GM23248 (cell line): ENCODE results near the gene SETX. TPM values are rescaled to one million over a fixed set of nuclear protein-coding genes. Genes with fewer than 3 reads are reported as not detected.

Experiments used
- DNase-seq: peaks from one replicate; pipeline ENCODE4 v3.0.0-alpha.2; 2015
- H2AFZ ChIP-seq: fragments of 200-600 bp; sonication (generic); 2 replicates; pipeline ENCODE4 v1.6.1; 2016; ENCODE audit warnings: antibody characterized with exemption
- H3F3A ChIP-seq: fragments of 200-600 bp; sonication (generic); 2 replicates; pipeline ENCODE4 v1.6.1; 2016; ENCODE audit warnings: mild to moderate bottlenecking, antibody characterized with exemption, mixed run types; ENCODE audit not compliant: insufficient read depth
- H3K27ac ChIP-seq: fragments of 200-600 bp; sonication (generic); 2 replicates; pipeline ENCODE4 v1.5.1; 2016; ENCODE audit warnings: mild to moderate bottlenecking
- H3K27me3 ChIP-seq: fragments of 200-600 bp; sonication (generic); replicated peaks from 2 replicates; pipeline ENCODE4 v1.6.1; 2016; ENCODE audit warnings: mild to moderate bottlenecking; ENCODE audit not compliant: insufficient read depth
- H3K36me3 ChIP-seq: fragments of 200-600 bp; sonication (generic); 2 replicates; pipeline ENCODE4 v1.6.1; 2016; ENCODE audit warnings: low read depth, mild to moderate bottlenecking
- H3K4me1 ChIP-seq: fragments of 200-600 bp; sonication (generic); 2 replicates; pipeline ENCODE4 v1.6.1; 2016; ENCODE audit warnings: mild to moderate bottlenecking; ENCODE audit not compliant: insufficient read depth
- H3K4me2 ChIP-seq: fragments of 200-600 bp; sonication (generic); one replicate; pipeline ENCODE4 v1.6.1; 2016; ENCODE audit warnings: mild to moderate bottlenecking; ENCODE audit not compliant: unreplicated experiment
- H3K4me3 ChIP-seq: fragments of 200-600 bp; sonication (generic); 2 replicates; pipeline ENCODE4 v1.5.1; 2016; ENCODE audit warnings: mild to moderate bottlenecking
- H3K79me2 ChIP-seq: fragments of 200-600 bp; sonication (generic); 2 replicates; pipeline ENCODE4 v1.6.1; 2016; ENCODE audit warnings: mild to moderate bottlenecking; ENCODE audit not compliant: insufficient read depth
- H3K9ac ChIP-seq: fragments of 200-600 bp; sonication (generic); 2 replicates; pipeline ENCODE4 v1.6.1; 2016; ENCODE audit warnings: mild to moderate bottlenecking
- H3K9me2 ChIP-seq: fragments of 200-600 bp; sonication (generic); 2 replicates; pipeline ENCODE4 v1.6.1; 2016; ENCODE audit warnings: mixed run types, mild to moderate bottlenecking, moderate library complexity; ENCODE audit not compliant: insufficient read depth
- H3K9me3 ChIP-seq: fragments of 200-600 bp; sonication (generic); one replicate; pipeline ENCODE4 v1.6.1; 2017; ENCODE audit warnings: low read depth
- H4K20me1 ChIP-seq: fragments of 200-600 bp; sonication (generic); 2 replicates; pipeline ENCODE4 v1.6.0; 2016; ENCODE audit not compliant: insufficient read depth
- EZH2 ChIP-seq: fragments of 200-600 bp; sonication (generic); IDR thresholded peaks from 2 replicates; pipeline ENCODE4 v1.6.1; 2018; ENCODE audit warnings: antibody characterized with exemption, mild to moderate bottlenecking; ENCODE audit not compliant: insufficient read depth, poor library complexity, severe bottlenecking
- EZH2phosphoT487 ChIP-seq: fragments of 200-600 bp; sonication (generic); IDR thresholded peaks from 2 replicates; pipeline ENCODE4 v1.6.1; 2018; ENCODE audit warnings: antibody characterized with exemption, moderate library complexity, mild to moderate bottlenecking, low read depth; ENCODE audit not compliant: insufficient read depth
- WGBS, 2 experiments: methylation state at CpG; one replicate each; pipeline ENCODE4 v1.1.6; 2015 to 2017; ENCODE audit warnings: low lambda C conversion rate in 2 of 2, low coverage in 1 of 2; ENCODE audit errors: missing lambda C conversion rate in 2 of 2; 5-methylcytosine and 5-hydroxymethylcytosine counted together
- in situ Hi-C: fragments of 300-500 bp; cut with MboI; formaldehyde crosslinking; loops from 2 replicates; pipeline ENCODE4 v1.15.0; 2020
- polyA plus RNA-seq: library from polyadenylated mRNA; unstranded; fragments of >200 nt; fragmentation: Nextera tagmentation; extraction: Ambion mirVana; gene quantifications from 2 replicates; pipeline ENCODE4 v1.2.1, GENCODE V29; 2016
- total RNA-seq: library from RNA; depleted of rRNA; stranded (reverse); fragments of >200 nt; shearing (Covaris generic); gene quantifications from 2 replicates; pipeline ENCODE4 v1.2.3, GENCODE V29; 2014

Gene SETX
- total and polyA plus RNA-seq, 2 experiments from 2014 or later, result 15.6 to 47.3 TPM

DNA sequence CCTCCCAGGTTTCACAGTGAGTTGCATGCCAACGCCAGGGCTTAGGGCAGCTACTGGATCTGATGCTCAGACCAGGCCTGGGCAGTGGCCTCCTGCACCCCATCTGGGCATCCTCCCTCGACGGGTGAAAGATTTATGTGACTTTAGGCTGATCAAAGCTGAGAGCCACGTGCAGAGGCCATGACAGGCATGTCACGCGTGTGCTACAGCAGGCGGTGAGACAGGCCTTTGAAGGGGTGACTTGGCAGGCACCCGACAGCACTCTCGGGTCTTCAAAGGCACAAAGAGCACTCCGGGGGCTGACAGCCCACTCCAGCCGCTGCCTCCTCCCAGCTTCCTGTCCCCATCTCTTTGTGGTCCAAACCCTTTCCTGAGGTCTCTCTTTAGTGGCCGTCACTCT lies 126.7 kb downstream of the SETX start:
- in situ Hi-C loops, result loop anchor here (10.0 to 25.0 kb wide), 2 partner anchors 109 to 223 kb away; no protein-coding TSS in a partner anchor
- no peak overlapping the region for H3K4me3 ChIP-seq
- TF ChIP-seq EZH2, result no peak
- no peak for TF ChIP-seq EZH2phosphoT487
- no peak overlapping the region for H3K4me2 ChIP-seq
- H3K36me3 ChIP-seq, result no peaks in the 10 kb centered on the region
- 59 to 60% methylated on average over 12 of the region's 12 CpGs for WGBS, 2 experiments
- no peaks in the 10 kb centered on the region for H3K9me3 ChIP-seq
- H3K27me3 ChIP-seq, result peaks cover 27% of the 10 kb centered on the region
- no peaks in the 10 kb centered on the region for H3K4me1 ChIP-seq
- no peaks in the 10 kb centered on the region for H3F3A ChIP-seq
- no peak for DNase-seq
- no peaks in the 10 kb centered on the region for H3K9me2 ChIP-seq
- H3K27ac ChIP-seq, result no peak overlapping the region
- H4K20me1 ChIP-seq, result no peaks in the 10 kb centered on the region
- H2AFZ ChIP-seq, result no peak overlapping the region
- no peak overlapping the region for H3K9ac ChIP-seq
- H3K79me2 ChIP-seq, result no peaks in the 10 kb centered on the region

DNA sequence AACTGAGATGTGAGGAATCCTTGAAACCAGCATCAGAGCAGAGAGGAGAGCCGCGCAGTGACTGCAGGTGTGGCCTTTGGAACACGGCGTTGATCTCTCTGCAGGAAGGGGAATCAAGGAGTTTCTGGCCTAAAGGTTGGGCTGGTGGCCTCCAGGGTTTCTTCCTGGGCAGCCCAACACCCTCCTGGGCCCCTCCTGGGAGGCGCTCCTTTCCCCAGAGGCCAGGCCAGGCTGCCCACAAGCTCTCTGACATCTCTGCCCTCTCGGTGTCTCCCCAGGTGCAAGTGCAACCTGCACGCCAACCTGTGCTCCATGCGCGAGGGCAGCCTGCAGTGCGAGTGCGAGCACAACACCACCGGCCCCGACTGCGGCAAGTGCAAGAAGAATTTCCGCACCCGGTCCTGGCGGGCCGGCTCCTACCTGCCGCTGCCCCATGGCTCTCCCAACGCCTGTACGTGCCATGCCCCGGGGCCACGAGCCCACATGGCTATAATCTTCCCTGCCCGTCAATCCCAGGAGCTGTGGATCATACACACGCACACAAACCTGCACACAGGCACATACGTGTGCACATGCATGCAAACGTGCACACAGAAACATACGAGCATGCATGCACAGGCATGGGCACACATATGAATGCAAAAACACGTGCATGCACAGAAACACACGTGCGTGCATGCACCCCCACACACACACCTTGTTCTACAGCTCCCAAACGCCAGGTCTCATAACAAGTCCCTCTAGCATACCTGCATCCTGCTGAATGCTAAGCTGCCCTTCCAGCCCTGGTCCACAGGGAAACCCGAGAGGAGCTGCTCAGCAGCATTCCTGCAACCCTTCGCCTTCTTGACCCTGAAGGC lies 128.0 kb downstream of the SETX start:
- Histone ChIP-seq H3K9me3 (no peaks in the 10 kb centered on the region), H3K27ac (no peak overlapping the region), H3F3A (no peaks in the 10 kb centered on the region), H2AFZ (no peak overlapping the region), H3K36me3 (no peaks in the 10 kb centered on the region), H3K9me2 (no peaks in the 10 kb centered on the region), H3K4me3 (no peak overlapping the region), H3K4me2 (no peak overlapping the region), H3K79me2 (no peaks in the 10 kb centered on the region), H3K9ac (no peak overlapping the region), H4K20me1 (no peaks in the 10 kb centered on the region), H3K27me3 (peaks cover 29% of the 10 kb centered on the region), H3K4me1 (no peaks in the 10 kb centered on the region)
- TF ChIP-seq EZH2phosphoT487 (no peak), EZH2 (no peak)
- 74 to 77% methylated on average over 28 to 34 of the region's 34 CpGs for WGBS, 2 experiments
- DNase-seq, result no peak
- in situ Hi-C loops, result loop anchor here (10.0 to 25.0 kb wide), 2 partner anchors 110 to 222 kb away; no protein-coding TSS in a partner anchor

DNA sequence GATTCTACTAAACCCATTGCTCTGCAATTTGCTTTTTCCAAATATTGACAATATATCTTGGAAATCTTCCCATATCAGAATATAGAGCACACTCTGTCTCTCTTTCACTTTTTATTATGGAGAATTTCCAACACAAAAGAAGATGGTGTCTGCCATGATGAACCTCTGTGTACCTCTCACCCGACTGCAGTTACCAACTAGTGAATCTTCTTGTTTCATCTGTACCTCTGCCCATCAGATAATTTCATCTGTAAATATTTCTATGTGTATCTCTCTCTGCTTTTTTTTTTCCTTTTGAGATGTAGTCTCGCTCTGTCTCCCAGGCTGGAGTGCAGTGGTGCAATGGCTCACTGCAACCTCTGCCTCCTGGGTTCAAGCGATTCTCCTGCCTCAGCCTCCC lies 130.1 kb downstream of the SETX start:
- Histone ChIP-seq H3K4me3 (no peak overlapping the region), H3K79me2 (no peaks in the 10 kb centered on the region), H2AFZ (no peak overlapping the region), H4K20me1 (no peaks in the 10 kb centered on the region), H3K36me3 (no peaks in the 10 kb centered on the region), H3K9ac (no peak overlapping the region), H3K9me3 (no peaks in the 10 kb centered on the region), H3K9me2 (no peaks in the 10 kb centered on the region), H3K27me3 (peaks cover 40% of the 10 kb centered on the region), H3F3A (no peaks in the 10 kb centered on the region), H3K4me1 (no peaks in the 10 kb centered on the region), H3K27ac (no peak overlapping the region), H3K4me2 (no peak overlapping the region)
- in situ Hi-C loops, result loop anchor here (10.0 to 25.0 kb wide), 2 partner anchors 113 to 220 kb away; no protein-coding TSS in a partner anchor
- WGBS, 2 experiments, result 69 to 70% methylated on average over 3 of the region's 3 CpGs
- no peak for DNase-seq
- TF ChIP-seq EZH2, result no peak
- no peak for TF ChIP-seq EZH2phosphoT487

GRCh38 chr9:132221941-132222340 lies 132.8 kb downstream of the SETX start:
- Histone ChIP-seq H3K9ac (no peak overlapping the region), H3K4me1 (no peaks in the 10 kb centered on the region), H2AFZ (no peak overlapping the region), H3K4me2 (no peak overlapping the region), H3K9me2 (no peaks in the 10 kb centered on the region), H3K79me2 (no peaks in the 10 kb centered on the region), H3K9me3 (no peaks in the 10 kb centered on the region), H3F3A (no peaks in the 10 kb centered on the region), H3K27ac (no peak overlapping the region), H3K4me3 (no peak overlapping the region), H3K27me3 (peaks cover 50% of the 10 kb centered on the region), H4K20me1 (no peaks in the 10 kb centered on the region), H3K36me3 (no peaks in the 10 kb centered on the region)
- no peak for TF ChIP-seq EZH2phosphoT487
- TF ChIP-seq EZH2, result no peak
- in situ Hi-C loops, result loop anchor here (10.0 kb wide), 1 partner anchor 217 kb away; no protein-coding TSS in a partner anchor
- WGBS, 2 experiments, result 77 to 88% methylated on average over 6 of the region's 6 CpGs
- DNase-seq, result no peak
